ENCODE data around the gene FLCN. TPM values are rescaled to one million over a fixed set of nuclear protein-coding genes. Genes with fewer than 3 reads are reported as not detected.

FLCN gene
- polyA plus RNA-seq, 1 donor (not counting 4 experiments of a cell fraction or from before 2014, with no cell fraction given), result 12.5 TPM

DNA sequence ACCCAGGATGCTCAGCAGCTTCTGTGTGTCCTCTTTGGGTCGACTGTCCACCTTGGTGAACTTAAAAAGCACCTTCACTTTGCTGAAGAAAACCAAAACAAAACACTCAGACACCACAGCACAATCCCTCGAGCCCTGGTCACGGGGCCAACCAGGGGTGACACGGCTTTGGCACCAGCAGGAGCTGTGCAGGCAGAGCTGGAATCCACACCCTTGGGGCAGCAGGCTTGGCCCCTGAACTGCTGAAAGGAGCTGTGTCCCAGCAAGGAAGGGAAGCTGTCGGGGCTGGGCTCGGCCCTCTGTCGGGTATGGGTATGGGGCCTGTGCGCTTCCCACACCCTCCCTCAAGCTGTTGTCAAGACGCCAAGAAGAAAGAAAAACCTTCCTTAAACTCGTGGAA lies 23.2 kb downstream of the FLCN start:
- Histone ChIP-seq H3K27me3 (ENCODE audit: control insufficient read depth, extremely low read depth, insufficient read depth, low read length) (no peaks in the 10 kb centered on the region), H3K9ac (ENCODE audit: control insufficient read depth, extremely low read depth, insufficient read depth, low read length) (no peak overlapping the region), H4K20me1 (ENCODE audit: control insufficient read depth, extremely low read depth, insufficient read depth, low read length) (no peaks in the 10 kb centered on the region), H3K4me3 (ENCODE audit: control insufficient read depth in 2 of 3, extremely low read depth in 1 of 3, insufficient read depth in 2 of 3, low read depth in 1 of 3, low read length in 3 of 3) (no peak overlapping the region), H3K9me3 (ENCODE audit: control insufficient read depth, low read depth, low read length) (no peaks in the 10 kb centered on the region), H3K4me1 (ENCODE audit: control insufficient read depth, extremely low read depth, insufficient read depth, low read length) (no peaks in the 10 kb centered on the region), H3K36me3 (ENCODE audit: control insufficient read depth in 2 of 2, extremely low read depth in 1 of 2, insufficient read depth in 2 of 2, low read length in 2 of 2) (peaks cover 25 to 52% of the 10 kb centered on the region in 2 experiments), H3K9me1 (ENCODE audit: control insufficient read depth, extremely low read depth, insufficient read depth, low read length) (no peaks in the 10 kb centered on the region), H3K79me2 (ENCODE audit: control insufficient read depth, insufficient read depth, low read length) (no peaks in the 10 kb centered on the region), H3K4me2 (ENCODE audit: control insufficient read depth, extremely low read depth, insufficient read depth, low read depth, low read length) (no peak overlapping the region), H2AFZ (ENCODE audit: control insufficient read depth, low read length) (no peak overlapping the region), H3K27ac (ENCODE audit: control insufficient read depth, insufficient read depth, low read length) (no peak overlapping the region)
- dilution Hi-C loops (cut with MboI; ENCODE audit: extremely low pct_ligation_motif_present, low sequenced_read_pairs), result no loop called here
- no peak for TF ChIP-seq EZH2 (IDR thresholded peaks at IDR 0.05; ENCODE audit: low read length)
- TF ChIP-seq, protein P1, sequence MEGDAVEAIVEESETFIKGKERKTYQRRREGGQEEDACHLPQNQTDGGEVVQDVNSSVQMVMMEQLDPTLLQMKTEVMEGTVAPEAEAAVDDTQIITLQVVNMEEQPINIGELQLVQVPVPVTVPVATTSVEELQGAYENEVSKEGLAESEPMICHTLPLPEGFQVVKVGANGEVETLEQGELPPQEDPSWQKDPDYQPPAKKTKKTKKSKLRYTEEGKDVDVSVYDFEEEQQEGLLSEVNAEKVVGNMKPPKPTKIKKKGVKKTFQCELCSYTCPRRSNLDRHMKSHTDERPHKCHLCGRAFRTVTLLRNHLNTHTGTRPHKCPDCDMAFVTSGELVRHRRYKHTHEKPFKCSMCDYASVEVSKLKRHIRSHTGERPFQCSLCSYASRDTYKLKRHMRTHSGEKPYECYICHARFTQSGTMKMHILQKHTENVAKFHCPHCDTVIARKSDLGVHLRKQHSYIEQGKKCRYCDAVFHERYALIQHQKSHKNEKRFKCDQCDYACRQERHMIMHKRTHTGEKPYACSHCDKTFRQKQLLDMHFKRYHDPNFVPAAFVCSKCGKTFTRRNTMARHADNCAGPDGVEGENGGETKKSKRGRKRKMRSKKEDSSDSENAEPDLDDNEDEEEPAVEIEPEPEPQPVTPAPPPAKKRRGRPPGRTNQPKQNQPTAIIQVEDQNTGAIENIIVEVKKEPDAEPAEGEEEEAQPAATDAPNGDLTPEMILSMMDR (optimal IDR thresholded peaks at IDR 0.05 in 1 of 3, IDR thresholded peaks at IDR 0.05 in 1 of 3, conservative IDR thresholded peaks at IDR 0.05 in 1 of 3; ENCODE audit: extremely low read depth in 1 of 3, insufficient read depth in 2 of 3, low read length in 3 of 3), result no peak
- DNase-seq (ENCODE audit: low read depth, low spot score), result no peak
- no peak for FAIRE-seq

DNA sequence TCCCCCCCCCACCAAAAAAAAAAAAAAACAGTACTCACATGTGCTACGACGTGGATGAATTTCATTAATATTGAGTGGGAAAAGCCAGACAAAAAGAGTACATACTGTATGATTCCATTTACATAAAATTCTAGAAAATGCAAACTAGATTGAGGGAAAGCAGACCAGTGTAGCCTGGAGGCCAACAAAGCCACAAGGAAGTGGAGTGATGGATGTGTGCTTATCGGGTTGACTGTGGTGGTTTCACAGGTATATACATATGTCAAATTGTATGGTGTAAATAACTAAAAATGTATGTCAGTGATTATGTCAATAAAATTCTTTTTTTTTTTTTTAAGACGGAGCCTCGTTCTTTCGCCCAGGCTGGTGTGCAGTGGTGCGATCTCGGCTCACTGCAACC lies 29.0 kb downstream of the FLCN start:
- Histone ChIP-seq H3K27ac (ENCODE audit: control insufficient read depth, insufficient read depth, low read length) (no peak overlapping the region), H3K36me3 (ENCODE audit: control insufficient read depth in 2 of 2, extremely low read depth in 1 of 2, insufficient read depth in 2 of 2, low read length in 2 of 2) (peaks cover 11 to 12% of the 10 kb centered on the region in 2 experiments), H3K4me1 (ENCODE audit: control insufficient read depth, extremely low read depth, insufficient read depth, low read length) (peaks cover 16% of the 10 kb centered on the region), H3K79me2 (ENCODE audit: control insufficient read depth, insufficient read depth, low read length) (no peaks in the 10 kb centered on the region), H3K27me3 (ENCODE audit: control insufficient read depth, extremely low read depth, insufficient read depth, low read length) (no peaks in the 10 kb centered on the region), H3K4me2 (ENCODE audit: control insufficient read depth, extremely low read depth, insufficient read depth, low read depth, low read length) (no peak overlapping the region), H2AFZ (ENCODE audit: control insufficient read depth, low read length) (no peak overlapping the region), H3K9me1 (ENCODE audit: control insufficient read depth, extremely low read depth, insufficient read depth, low read length) (no peaks in the 10 kb centered on the region), H3K9ac (ENCODE audit: control insufficient read depth, extremely low read depth, insufficient read depth, low read length) (no peak overlapping the region), H4K20me1 (ENCODE audit: control insufficient read depth, extremely low read depth, insufficient read depth, low read length) (no peaks in the 10 kb centered on the region), H3K4me3 (ENCODE audit: control insufficient read depth in 2 of 3, extremely low read depth in 1 of 3, insufficient read depth in 2 of 3, low read depth in 1 of 3, low read length in 3 of 3) (no peak overlapping the region), H3K9me3 (ENCODE audit: control insufficient read depth, low read depth, low read length) (no peaks in the 10 kb centered on the region)
- dilution Hi-C loops (cut with MboI; ENCODE audit: extremely low pct_ligation_motif_present, low sequenced_read_pairs), result no loop called here
- DNase-seq (ENCODE audit: low read depth, low spot score) (no peak), FAIRE-seq (no peak)
- no peak for TF ChIP-seq EZH2 (IDR thresholded peaks at IDR 0.05; ENCODE audit: low read length)
- TF ChIP-seq, protein P1 (optimal IDR thresholded peaks at IDR 0.05 in 1 of 3, IDR thresholded peaks at IDR 0.05 in 1 of 3, conservative IDR thresholded peaks at IDR 0.05 in 1 of 3; ENCODE audit: extremely low read depth in 1 of 3, insufficient read depth in 2 of 3, low read length in 3 of 3), result no peak

Data from keratinocyte (primary cell).